ENCODE measurements around the gene PEX3. TPM values are rescaled to one million over a fixed set of nuclear protein-coding genes. Genes with fewer than 3 reads are reported as not detected.

PEX3 gene
- total RNA-seq, 1 experiment from 2014 or later, result 17.9 TPM

DNA sequence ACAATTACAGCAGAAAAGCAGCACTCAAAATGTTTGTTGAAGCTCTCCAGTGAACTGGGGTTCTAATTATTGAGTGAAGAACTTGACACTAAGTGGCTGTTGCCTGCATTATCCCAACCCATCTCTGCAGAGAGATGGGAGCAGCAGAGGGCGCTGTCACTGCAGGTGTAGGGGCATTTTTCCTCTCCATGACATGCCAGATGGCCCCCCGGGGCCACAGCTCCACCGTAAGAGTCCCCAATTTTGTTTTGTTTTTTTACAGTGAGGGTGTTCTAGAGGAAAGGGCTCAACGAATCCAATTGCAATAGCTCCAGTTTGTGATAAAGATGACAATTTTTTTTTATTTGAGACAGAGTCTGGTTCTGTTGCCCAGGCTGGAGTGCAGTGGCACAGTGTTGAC lies 62.8 kb downstream of the PEX3 start:
- Histone ChIP-seq H4K20me1 (ENCODE audit: control insufficient read depth, insufficient read depth, insufficient read length) (no peaks in the 10 kb centered on the region), H4K5ac (ENCODE audit: insufficient read length, low read depth, low read length) (no peak overlapping the region), H3K9ac (ENCODE audit: extremely low read depth, insufficient read length, low read length) (no peak overlapping the region), H3K27me3 (ENCODE audit: insufficient read depth, low read length) (no peaks in the 10 kb centered on the region), H2BK20ac (ENCODE audit: low read depth, low read length, poor library complexity, severe bottlenecking) (no peak overlapping the region), H3K9me3 (ENCODE audit: control insufficient read depth, low read depth, low read length) (no peaks in the 10 kb centered on the region), H3K79me1 (ENCODE audit: insufficient read depth, low read depth, low read length, poor library complexity, severe bottlenecking) (no peaks in the 10 kb centered on the region), H3T11ph (ENCODE audit: low read length) (no peak overlapping the region), H4K91ac (ENCODE audit: insufficient read length, low read depth, low read length) (no peak overlapping the region), H3K79me2 (ENCODE audit: insufficient read depth, low read length) (no peaks in the 10 kb centered on the region), H3K14ac (ENCODE audit: insufficient read depth, low read length) (no peak overlapping the region), H3K4me1 (ENCODE audit: insufficient read depth, low read length) (peaks cover 3% of the 10 kb centered on the region; the same call in 1 of the 2 replicates), H4K8ac (replicated peaks; ENCODE audit: insufficient read length, low read depth, low read length) (no peak overlapping the region), H3K27ac (ENCODE audit: insufficient read length, low read depth, low read length) (no peak overlapping the region), H3K18ac (ENCODE audit: insufficient read length, low read depth, low read length) (no peak overlapping the region), H2AFZ (ENCODE audit: low read length) (no peak overlapping the region), H3K4me2 (ENCODE audit: insufficient read depth, insufficient read length, low read length) (no peak overlapping the region), H3K56ac (ENCODE audit: insufficient read length, low read depth, low read length) (no peak overlapping the region), H2BK120ac (ENCODE audit: low read depth, low read length, poor library complexity, severe bottlenecking) (no peak overlapping the region), H3K23ac (ENCODE audit: insufficient read length, low read depth, low read length) (no peak overlapping the region), H2BK5ac (ENCODE audit: insufficient read length, low read length) (no peak overlapping the region), H2AK5ac (ENCODE audit: insufficient read length, low read length) (no peak overlapping the region), H2BK12ac (ENCODE audit: insufficient read length, low read depth, low read length) (no peak overlapping the region), H2BK15ac (ENCODE audit: low read depth, low read length) (no peak overlapping the region), H3K4ac (ENCODE audit: low read depth, low read length) (no peak overlapping the region), H3K23me2 (ENCODE audit: insufficient read length, low read depth, low read length, poor library complexity, severe bottlenecking) (peaks cover 7% of the 10 kb centered on the region)
- no CpG with 5 or more reads among the region's 4 CpGs for WGBS (ENCODE audit: extremely low coverage, insufficient read length, low lambda C conversion rate)
- peak overlapping the region in 1 of 2 experiments; percentile 0; a peak in 1 of 5 replicates for H3K4me3 Mint-ChIP-seq
- H3K4me1 Mint-ChIP-seq, result peaks cover 39 to 46% of the 10 kb centered on the region in 2 experiments
- TF ChIP-seq, protein P1, sequence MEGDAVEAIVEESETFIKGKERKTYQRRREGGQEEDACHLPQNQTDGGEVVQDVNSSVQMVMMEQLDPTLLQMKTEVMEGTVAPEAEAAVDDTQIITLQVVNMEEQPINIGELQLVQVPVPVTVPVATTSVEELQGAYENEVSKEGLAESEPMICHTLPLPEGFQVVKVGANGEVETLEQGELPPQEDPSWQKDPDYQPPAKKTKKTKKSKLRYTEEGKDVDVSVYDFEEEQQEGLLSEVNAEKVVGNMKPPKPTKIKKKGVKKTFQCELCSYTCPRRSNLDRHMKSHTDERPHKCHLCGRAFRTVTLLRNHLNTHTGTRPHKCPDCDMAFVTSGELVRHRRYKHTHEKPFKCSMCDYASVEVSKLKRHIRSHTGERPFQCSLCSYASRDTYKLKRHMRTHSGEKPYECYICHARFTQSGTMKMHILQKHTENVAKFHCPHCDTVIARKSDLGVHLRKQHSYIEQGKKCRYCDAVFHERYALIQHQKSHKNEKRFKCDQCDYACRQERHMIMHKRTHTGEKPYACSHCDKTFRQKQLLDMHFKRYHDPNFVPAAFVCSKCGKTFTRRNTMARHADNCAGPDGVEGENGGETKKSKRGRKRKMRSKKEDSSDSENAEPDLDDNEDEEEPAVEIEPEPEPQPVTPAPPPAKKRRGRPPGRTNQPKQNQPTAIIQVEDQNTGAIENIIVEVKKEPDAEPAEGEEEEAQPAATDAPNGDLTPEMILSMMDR (conservative IDR thresholded peaks at IDR 0.05), result peak; percentile 93
- peaks cover 27% of the 10 kb centered on the region for H3K27me3 Mint-ChIP-seq (ENCODE audit: low read depth)
- DNase-seq, result peak; percentile 79
- H3K36me3 Mint-ChIP-seq (ENCODE audit: insufficient read depth in 1 of 3, low read depth in 3 of 3), result peaks cover 0 to 4% (median 2%) of the 10 kb centered on the region in 3 experiments; a peak in 2 of 7 replicates
- no peaks in the 10 kb centered on the region; a peak in 1 of 5 replicates for H3K9me3 Mint-ChIP-seq
- peak overlapping the region in 1 of 3 experiments; percentile 31; a peak in 1 of 7 replicates for H3K27ac Mint-ChIP-seq
